Stimulated activated CD4-positive, alpha-beta T cell treated with anti-CD3 and anti-CD28 coated beads, TNF-alpha, amount 100 ng/mL, for 48 hours (primary cell): ENCODE measurements around the gene CATSPER1.

Experiments used
- DNase-seq, 3 donors: peaks; one replicate each; pipeline ENCODE4 v3.0.0-alpha.2; 2020; ENCODE audit warnings: low read depth in 3 of 3

CATSPER1 gene

DNA sequence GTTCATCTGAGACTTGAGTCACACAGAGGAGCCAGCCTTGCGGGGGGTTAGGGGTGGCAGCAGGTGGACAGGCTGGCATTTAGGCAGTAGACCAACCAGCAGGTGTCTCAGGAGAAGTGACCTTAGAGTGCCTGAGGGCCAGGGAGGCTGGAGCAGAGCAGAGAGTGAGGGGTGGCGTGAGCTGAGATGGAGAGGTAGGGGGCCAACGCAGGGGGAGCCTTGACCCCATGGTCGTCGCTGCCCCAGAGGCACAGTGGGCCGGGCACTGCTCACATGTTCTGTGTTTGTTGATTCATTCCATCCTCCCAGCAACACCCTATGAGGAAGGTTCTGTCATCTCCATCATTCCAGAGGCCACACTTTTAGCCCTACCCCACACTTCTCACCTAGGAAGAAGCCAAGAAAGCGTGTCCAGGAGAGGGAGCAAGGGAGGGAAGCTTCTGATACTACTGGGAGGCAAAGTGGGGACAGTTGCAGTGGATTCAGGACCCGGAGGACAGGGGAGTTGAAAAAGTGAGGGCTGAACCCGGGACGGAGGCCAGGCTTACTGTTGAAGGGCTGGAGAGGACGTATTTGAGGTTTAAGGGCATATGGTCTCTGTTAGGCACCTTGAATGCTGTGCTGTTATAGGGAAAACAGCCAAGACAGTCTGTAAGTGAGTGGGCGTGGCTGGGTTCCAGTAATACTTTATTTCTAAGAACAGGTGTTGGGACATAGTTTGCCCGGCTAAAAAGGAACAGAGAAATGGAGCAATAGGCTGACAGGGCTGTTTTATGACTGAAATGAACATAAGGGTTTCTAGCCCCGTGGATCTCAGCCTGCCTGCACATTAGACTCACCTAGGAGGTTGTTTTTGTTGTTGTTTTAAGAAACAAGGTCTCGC lies 57.4 kb downstream of the CATSPER1 start:
- DNase-seq, result no peak

DNA sequence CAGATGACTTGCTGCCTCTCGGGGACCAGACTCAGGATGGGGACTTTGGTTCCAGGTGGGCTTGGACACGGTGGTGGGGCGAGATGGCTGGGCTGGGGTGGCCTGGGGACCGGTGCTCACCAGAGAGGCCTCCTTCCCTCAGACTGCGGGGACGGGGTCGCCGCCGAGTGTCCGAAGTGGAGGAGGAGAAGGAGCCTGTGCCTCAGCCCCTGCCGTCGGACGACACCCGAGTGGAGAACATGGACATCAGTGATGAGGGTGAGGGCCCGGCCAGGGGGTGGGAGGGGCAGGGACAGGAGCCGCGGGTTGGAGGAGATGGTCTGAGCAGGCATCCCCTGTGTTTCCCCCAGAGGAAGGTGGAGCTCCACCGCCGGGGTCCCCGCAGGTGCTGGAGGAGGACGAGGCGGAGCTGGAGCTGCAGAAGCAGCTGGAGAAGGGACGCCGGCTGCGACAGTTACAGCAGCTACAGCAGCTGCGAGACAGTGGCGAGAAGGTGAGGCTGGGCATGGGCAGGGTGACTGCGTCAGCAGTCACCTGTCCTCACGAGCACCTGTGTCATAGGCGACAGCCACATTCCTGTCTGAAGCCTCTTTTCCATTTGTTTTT lies 58.8 kb downstream of the CATSPER1 start:
- DNase-seq, result no peak
